HepG2 (cell line): ENCODE measurements around the gene ASB9. TPM values are rescaled to one million over a fixed set of nuclear protein-coding genes. Genes with fewer than 3 reads are reported as not detected.

Source experiments
- ETS1 ChIP-seq: sonication (generic); formaldehyde crosslinking; IDR thresholded peaks from 2 replicates; pipeline ENCODE4 v1.4.0; 2020; ENCODE audit warnings: missing genetic modification reagents
- ETV5 ChIP-seq: IDR thresholded peaks from 2 replicates; pipeline ENCODE4 v1.6.1; 2018; ENCODE audit warnings: missing biosample characterization, missing genetic modification reagents, inconsistent platforms, borderline replicate concordance
- GRHL1 ChIP-seq: sonication (generic); formaldehyde crosslinking; conservative IDR thresholded peaks from 2 replicates; pipeline ENCODE4 v1.8.0; 2022; ENCODE audit warnings: missing genetic modification reagents
- KDM4B ChIP-seq: sonication (generic); formaldehyde crosslinking; IDR thresholded peaks from 2 replicates; pipeline ENCODE4 v1.4.0; 2020; ENCODE audit warnings: missing genetic modification reagents
- NFAT5 ChIP-seq: sonication (generic); formaldehyde crosslinking; IDR thresholded peaks from 2 replicates; pipeline ENCODE4 v1.4.0; 2020; ENCODE audit warnings: missing genetic modification reagents
- RAD51 ChIP-seq: fragments of 450-650 bp; IDR thresholded peaks from 2 replicates; pipeline ENCODE4 v1.6.1; 2016; ENCODE audit warnings: borderline replicate concordance
- RBAK ChIP-seq: sonication (generic); formaldehyde crosslinking; IDR thresholded peaks from 2 replicates; pipeline ENCODE4 v1.5.1; 2020; ENCODE audit warnings: mild to moderate bottlenecking, missing genetic modification reagents
- SMARCC2 ChIP-seq: fragments of 450-650 bp; IDR thresholded peaks from 2 replicates; pipeline ENCODE4 v1.6.1; 2017; ENCODE audit warnings: antibody characterized with exemption, mild to moderate bottlenecking
- SOX13 ChIP-seq, 3 experiments: fragments of 450-650 bp in 1 of 3; sonication (generic) in 1 of 3; formaldehyde crosslinking in 1 of 3; IDR thresholded peaks in 2 of 3; conservative IDR thresholded peaks in 1 of 3; 2 replicates each; pipeline versions ENCODE4 v1.5.0 to v1.6.1; 2016 to 2020; ENCODE audit warnings: antibody characterized with exemption in 1 of 3, mild to moderate bottlenecking in 1 of 3, missing compliant biosample characterization in 1 of 3, missing genetic modification reagents in 1 of 3, moderate library complexity in 1 of 3
- THAP11 ChIP-seq: IDR thresholded peaks from 2 replicates; pipeline ENCODE4 v1.6.1; 2016; ENCODE audit warnings: missing biosample characterization, missing genetic modification reagents
- YEATS4 ChIP-seq: sonication (generic); formaldehyde crosslinking; IDR thresholded peaks from 2 replicates; pipeline ENCODE4 v1.4.0; 2020; ENCODE audit warnings: missing genetic modification reagents, borderline replicate concordance
- ZFP1 ChIP-seq: IDR thresholded peaks from 2 replicates; pipeline ENCODE4 v1.6.1; 2016
- ZNF570 ChIP-seq: sonication (generic); formaldehyde crosslinking; IDR thresholded peaks from 2 replicates; pipeline ENCODE4 v1.4.0; 2020; ENCODE audit warnings: mild to moderate bottlenecking, missing genetic modification reagents, borderline replicate concordance
- ZNF597 ChIP-seq: sonication (generic); formaldehyde crosslinking; IDR thresholded peaks from 2 replicates; pipeline ENCODE4 v1.5.0; 2020; ENCODE audit warnings: missing genetic modification reagents
- ZNF672 ChIP-seq: sonication (generic); formaldehyde crosslinking; IDR thresholded peaks from 2 replicates; pipeline ENCODE4 v1.8.1; 2022; ENCODE audit warnings: missing genetic modification reagents
- ZNF710 ChIP-seq: sonication (generic); formaldehyde crosslinking; IDR thresholded peaks from 2 replicates; pipeline ENCODE4 v1.5.0; 2020; ENCODE audit warnings: mild to moderate bottlenecking, missing genetic modification reagents, borderline replicate concordance
- polyA plus RNA-seq, 8 experiments: library from polyadenylated mRNA; depleted of rRNA in 3 of 8; stranded (reverse) in 7 of 8; unstranded in 1 of 8; fragments of >200 nt; fragmentation: Illumina TruSeq in 4 of 8; extraction: Trizol in 4 of 8; gene quantifications; 2 replicates each; pipeline versions ENCODE4 v1.2.1 to v1.2.3, GENCODE V29; 2011 to 2016; ENCODE audit warnings: low read depth in 4 of 8, missing spikeins in 1 of 8, mixed read lengths in 1 of 8; ENCODE audit not compliant: insufficient read depth in 1 of 8
- total RNA-seq, 5 experiments: library from RNA; depleted of rRNA; stranded (reverse); fragments of >200 nt; fragmentation: Illumina TruSeq; extraction: Trizol; gene quantifications; 2 replicates each; pipeline ENCODE4 v1.2.3, GENCODE V29; 2016; ENCODE audit warnings: low read depth in 1 of 5

Gene ASB9
- total and polyA plus RNA-seq, 2 of the 13 experiments (the other 11 are each of a cell fraction or from before 2014, with no cell fraction given): 4.2 to 13.8 TPM

GRCh38 chrX:15269618-15270521, at the start of gene ASB9 (continued):
- no peak for TF ChIP-seq NFAT5
- TF ChIP-seq KDM4B: no peak
- no peak for TF ChIP-seq ETS1 (CRISPR knock-in tag)
- TF ChIP-seq SOX13 (IDR thresholded peaks at IDR 0.05): no peak
- no peak; a peak in 1 of 4 replicates for TF ChIP-seq SOX13 (CRISPR knock-in tag; conservative IDR thresholded peaks at IDR 0.05 in 1 of 2, IDR thresholded peaks at IDR 0.05 in 1 of 2)
- TF ChIP-seq RAD51: no peak
- no peak for TF ChIP-seq ZFP1
- no peak for TF ChIP-seq THAP11 (CRISPR knock-in tag)
- no peak for TF ChIP-seq ZNF570 (CRISPR knock-in tag)
- no peak for TF ChIP-seq ZNF672 (CRISPR knock-in tag)
- no peak for TF ChIP-seq YEATS4
- TF ChIP-seq RBAK (CRISPR knock-in tag): no peak
- TF ChIP-seq ZNF597 (CRISPR knock-in tag): no peak
- TF ChIP-seq ZNF710 (CRISPR knock-in tag): no peak
- no peak for TF ChIP-seq SMARCC2
- TF ChIP-seq ETV5 (CRISPR knock-in tag): no peak
- no peak for TF ChIP-seq GRHL1 (CRISPR knock-in tag)
